HG03354 (cell line): ENCODE measurements around the gene RNF115.
"Not testable (repeated sequence)": the region's sequence is repeated elsewhere in the genome, so short reads cannot be mapped to it uniquely, and the experiment has no call there.

Experiments
- ATAC-seq: cut with Tn5 transposase; IDR thresholded peaks from one replicate; pipeline ENCODE4 v1.9.1; 2021; ENCODE audit warnings: mild to moderate bottlenecking; ENCODE audit not compliant: unreplicated experiment, poor library complexity, severe bottlenecking

RNF115 gene

DNA sequence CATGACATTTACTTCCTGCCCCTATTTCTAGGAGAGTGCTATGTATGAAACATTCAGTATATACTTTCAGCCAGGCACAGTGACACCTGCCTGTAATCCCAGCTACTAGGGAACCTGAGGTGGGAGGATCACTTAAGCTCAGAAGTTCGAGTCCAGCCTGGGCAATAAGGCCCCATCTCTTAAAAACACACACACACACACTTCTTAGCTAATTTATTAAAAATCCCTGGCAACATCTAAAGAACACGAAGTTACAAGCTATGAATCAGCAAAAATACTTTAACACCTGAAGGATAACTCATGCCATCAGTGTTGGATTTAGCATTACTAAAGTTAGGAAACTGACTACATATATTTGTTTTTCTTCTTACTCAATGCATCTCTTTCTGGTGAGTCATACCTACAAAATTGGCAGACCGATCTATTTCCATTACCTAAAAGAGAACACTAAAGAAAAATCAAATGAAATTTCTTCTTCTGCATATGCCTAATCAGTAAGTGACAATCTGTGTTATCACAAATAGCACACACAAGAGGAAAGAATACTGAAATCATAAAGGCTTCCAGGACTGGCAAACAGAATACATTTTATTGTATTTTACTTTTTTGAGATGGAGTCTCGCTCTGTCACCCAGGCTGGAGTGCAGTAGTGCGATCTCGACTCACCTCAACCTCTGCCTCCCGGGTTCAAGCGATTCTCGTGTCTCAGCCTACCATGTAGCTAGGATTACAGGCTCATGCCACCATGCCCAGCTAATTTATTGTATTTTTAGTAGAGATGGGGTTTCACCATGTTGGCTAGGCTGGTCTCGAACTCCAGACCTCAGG lies 41.4 kb downstream of the RNF115 start:
- no peak for ATAC-seq

GRCh38 chr1:145778146-145778540 lies 45.8 kb downstream of the RNF115 start:
- ATAC-seq, result no peak

DNA sequence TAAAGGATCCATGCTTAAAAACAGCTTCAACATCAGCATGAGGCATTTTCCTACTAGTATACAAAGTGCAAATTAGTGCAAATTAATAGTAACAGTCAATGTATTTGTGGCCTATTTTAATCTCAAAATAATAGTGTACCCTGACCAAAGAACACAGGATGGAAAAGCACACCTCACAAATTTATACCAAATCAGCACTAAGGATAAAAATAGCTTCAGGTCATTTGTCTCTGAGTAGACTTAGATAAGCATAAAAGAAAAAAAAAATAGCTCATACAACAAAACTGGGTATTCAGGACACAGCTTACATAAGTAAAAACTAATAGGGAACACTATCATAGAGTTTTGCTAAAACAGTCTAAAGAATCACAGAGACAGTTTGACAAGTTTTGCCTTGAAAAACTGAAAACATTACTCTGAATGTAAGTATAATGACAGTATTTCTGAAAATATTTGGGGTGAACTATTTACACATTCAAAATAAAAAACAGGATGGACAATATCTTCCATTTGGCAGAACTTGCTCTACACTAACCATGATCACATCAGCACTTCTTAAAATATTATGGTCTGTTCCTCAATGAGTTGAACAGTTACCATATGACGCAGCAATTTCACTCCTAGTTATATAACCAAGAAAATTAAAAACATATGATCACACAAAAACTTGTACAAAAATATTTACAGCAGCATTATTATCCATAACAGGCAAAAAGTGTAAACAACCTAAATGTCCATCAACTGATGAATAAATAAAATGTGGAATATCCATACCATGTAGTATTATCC lies 46.3 kb downstream of the RNF115 start:
- no peak for ATAC-seq

GRCh38 chr1:145773423-145773822 lies 50.5 kb downstream of the RNF115 start:
- ATAC-seq, result no peak

- ATAC-seq, result no peak
Observed at GRCh38 chr1:145771056-145771455, 52.8 kb downstream of the RNF115 start.

DNA sequence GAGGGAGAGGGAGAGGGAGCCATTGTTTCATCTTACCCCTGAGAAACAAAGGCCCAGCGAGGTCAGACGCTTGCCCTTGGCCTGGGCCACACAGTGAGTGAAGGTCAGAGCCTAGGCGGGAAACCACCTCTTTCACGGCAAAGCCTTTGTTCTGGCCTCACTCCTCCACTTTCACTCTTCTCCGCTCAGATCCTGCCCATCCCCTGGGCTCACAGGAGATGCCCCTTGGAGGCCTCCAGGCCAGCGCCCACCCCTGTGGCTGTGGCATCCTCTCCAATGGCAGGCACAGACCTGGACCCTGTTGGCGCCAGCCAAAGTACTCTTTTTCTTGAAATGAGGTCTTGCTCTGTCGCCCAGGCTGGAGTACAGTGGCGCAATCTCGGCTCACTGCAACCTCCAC lies 55.9 kb downstream of the RNF115 start:
- not testable (repeated sequence) for ATAC-seq

DNA sequence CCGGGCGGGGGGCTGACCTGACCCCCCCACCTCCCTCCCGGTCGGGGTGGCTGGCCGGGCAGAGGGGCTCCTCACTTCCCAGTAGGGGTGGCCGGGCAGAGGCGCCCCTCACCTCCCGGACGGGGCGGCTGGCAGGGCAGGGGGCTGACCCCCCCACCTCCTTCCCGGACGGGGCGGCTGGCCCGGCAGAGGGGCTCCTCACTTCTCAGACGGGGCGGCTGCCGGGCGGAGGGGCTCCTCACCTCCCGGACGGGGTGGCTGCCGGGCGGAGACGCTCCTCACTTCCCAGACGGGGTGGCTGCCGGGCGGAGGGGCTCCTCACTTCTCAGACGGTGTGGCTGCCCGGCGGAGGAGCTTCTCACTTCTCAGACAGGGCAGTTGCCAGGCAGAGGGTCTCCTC lies 57.0 kb downstream of the RNF115 start:
- ATAC-seq, result not testable (repeated sequence)

GRCh38 chr1:145765585-145766360 lies 58.1 kb downstream of the RNF115 start:
- not testable (repeated sequence) for ATAC-seq

GRCh38 chr1:145765127-145765526 lies 58.8 kb downstream of the RNF115 start:
- not testable (repeated sequence) for ATAC-seq

- ATAC-seq, result not testable (repeated sequence)
Observed at GRCh38 chr1:145764231-145764940, 59.5 kb downstream of the RNF115 start.

- ATAC-seq, result not testable (repeated sequence)
Observed at GRCh38 chr1:145762001-145762400, 61.9 kb downstream of the RNF115 start.

DNA sequence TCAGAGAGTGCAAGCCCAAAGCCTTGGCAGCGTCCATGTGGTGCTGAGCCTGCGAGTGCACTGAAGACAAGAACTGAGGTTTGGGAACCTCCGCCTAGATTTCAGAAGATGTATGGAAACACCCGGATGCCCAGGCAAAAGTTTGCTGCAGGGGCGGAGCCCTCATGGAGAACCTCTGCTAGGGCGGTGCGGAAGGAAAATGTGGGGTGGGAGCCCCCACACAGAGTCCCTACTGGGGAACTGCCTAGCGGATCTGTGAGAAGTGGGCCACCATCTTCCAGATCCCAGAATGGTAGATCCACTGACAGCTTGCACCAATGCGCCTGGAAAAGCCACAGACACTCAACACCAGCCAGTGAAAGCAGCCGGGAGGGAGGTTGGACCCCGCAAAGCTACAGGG lies 62.4 kb downstream of the RNF115 start:
- not testable (repeated sequence) for ATAC-seq

- ATAC-seq, result not testable (repeated sequence)
Observed at GRCh38 chr1:145760395-145760949, 63.4 kb downstream of the RNF115 start.

DNA sequence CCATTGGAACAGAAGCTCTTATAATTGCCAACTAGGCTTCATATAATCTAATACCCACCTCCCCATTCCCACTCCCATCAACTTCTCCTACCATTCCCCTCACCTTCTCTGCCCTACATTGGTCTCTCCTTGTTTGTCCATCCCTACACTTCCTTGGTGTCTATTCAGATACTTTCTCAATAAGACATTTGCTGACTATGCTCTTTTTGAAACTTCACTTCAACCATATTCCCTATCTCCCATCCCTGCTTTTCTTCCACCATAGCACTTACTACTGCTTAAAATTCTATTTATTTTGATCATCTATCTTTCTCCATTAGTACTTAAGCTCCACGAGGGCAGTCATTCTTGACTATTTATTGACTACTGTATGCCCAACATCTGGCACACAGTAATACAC lies 64.2 kb downstream of the RNF115 start:
- no peak for ATAC-seq

GRCh38 chr1:145758575-145758974 lies 65.3 kb downstream of the RNF115 start:
- ATAC-seq, result no peak

GRCh38 chr1:145758116-145758515 lies 65.8 kb downstream of the RNF115 start:
- no peak for ATAC-seq

DNA sequence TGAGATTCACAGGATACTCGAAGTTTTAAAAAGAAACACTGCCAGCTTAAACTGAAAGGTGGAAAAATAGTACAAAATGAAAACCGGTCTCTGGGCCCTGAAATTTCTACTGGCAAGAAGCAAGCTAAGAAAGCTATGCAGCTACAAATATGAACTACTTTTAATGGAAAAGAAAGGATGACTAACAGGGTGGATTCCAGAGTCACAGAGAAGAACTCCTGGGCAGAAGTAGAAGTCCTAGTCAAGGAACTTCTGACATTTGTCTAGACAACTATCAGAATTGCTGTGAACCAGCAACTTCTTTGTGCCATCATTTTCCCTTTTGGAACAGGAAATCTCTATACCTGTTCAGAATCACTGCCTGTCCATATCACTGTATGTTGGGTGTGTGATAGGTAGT lies 66.5 kb downstream of the RNF115 start:
- ATAC-seq, result no peak

GRCh38 chr1:145751491-145752037 lies 72.3 kb downstream of the RNF115 start:
- no peak for ATAC-seq

DNA sequence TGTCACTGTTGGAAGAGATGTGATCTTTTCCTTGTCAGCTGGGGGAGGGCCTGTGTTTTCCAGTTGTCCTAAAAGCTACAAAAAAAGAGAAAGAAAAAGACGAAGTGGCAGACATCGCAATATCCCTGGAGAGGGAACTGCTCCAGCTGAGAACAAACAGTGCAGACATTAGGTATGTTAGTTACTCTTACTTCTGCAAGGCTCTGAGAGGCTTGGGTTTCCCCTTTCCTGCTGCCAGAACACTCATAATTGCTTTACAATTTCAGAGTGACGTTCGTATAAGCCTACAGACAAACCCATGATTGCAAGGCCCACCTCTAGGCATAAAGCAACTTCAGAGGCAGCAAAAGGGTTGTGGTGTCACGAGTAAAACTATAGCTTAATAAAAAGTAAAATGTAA lies 73.5 kb downstream of the RNF115 start:
- ATAC-seq, result no peak
